OCI-LY7 (cell line): Measurements from ENCODE around the gene C4BPA. TPM values are rescaled to one million over a fixed set of nuclear protein-coding genes. Genes with fewer than 3 reads are reported as not detected.

Source experiments
- BruUV-seq: library from RNA; stranded (reverse); fragments of 400-500 nt; replicated peaks from 2 replicates; lab custom pipeline; 2021; lab: Mats Ljungman, UMichigan
- CTCF ChIA-PET: fragments of 300-600 bp; sonication (Branson Sonifier 250); formaldehyde crosslinking; loops from one replicate; lab custom pipeline; 2022; ENCODE audit warnings: antibody characterized with exemption; ENCODE audit not compliant: unreplicated experiment; lab: Charles Lee
- POLR2A ChIA-PET: fragments of 300-600 bp; sonication (Branson Sonifier 250); formaldehyde crosslinking; loops from one replicate; lab custom pipeline; 2022; ENCODE audit warnings: antibody characterized with exemption; lab: Charles Lee
- DNase-seq: peaks from one replicate; pipeline ENCODE4 v3.0.0-alpha.2; 2015; ENCODE audit warnings: low spot score
- H2AFZ ChIP-seq: fragments of 200-600 bp; sonication (generic), shearing (Covaris generic); 2 replicates; pipeline ENCODE4 v1.6.1; 2014; ENCODE audit warnings: mild to moderate bottlenecking, antibody characterized with exemption, low read length, moderate library complexity
- H3K27ac ChIP-seq: fragments of 200-600 bp; sonication (generic); 2 replicates; pipeline ENCODE4 v1.5.1; 2014; ENCODE audit warnings: mixed run types, low read depth, mild to moderate bottlenecking, moderate library complexity, low read length, inconsistent platforms; ENCODE audit not compliant: poor library complexity, severe bottlenecking
- H3K36me3 ChIP-seq: fragments of 200-600 bp; sonication (generic); 2 replicates; pipeline ENCODE4 v1.6.1; 2014; ENCODE audit warnings: mild to moderate bottlenecking, antibody characterized with exemption, low read length, moderate library complexity, mixed read lengths; ENCODE audit not compliant: insufficient read depth
- H3K4me1 ChIP-seq: fragments of 200-600 bp; sonication (generic); 2 replicates; pipeline ENCODE4 v1.5.1; 2014; ENCODE audit warnings: mild to moderate bottlenecking, low read length; ENCODE audit not compliant: insufficient read depth, poor library complexity, severe bottlenecking
- H3K4me2 ChIP-seq: fragments of 200-600 bp; sonication (generic); 2 replicates; pipeline ENCODE4 v1.6.1; 2014; ENCODE audit warnings: mild to moderate bottlenecking, low read length
- H3K4me3 ChIP-seq: fragments of 200-600 bp; sonication (generic); 2 replicates; pipeline ENCODE4 v1.5.1; 2014; ENCODE audit warnings: mild to moderate bottlenecking, low read depth, low read length; ENCODE audit not compliant: poor library complexity, severe bottlenecking
- H3K79me2 ChIP-seq: fragments of 200-600 bp; sonication (generic); 2 replicates; pipeline ENCODE4 v1.6.1; 2016; ENCODE audit warnings: low read depth, mild to moderate bottlenecking, low read length, moderate library complexity, mixed read lengths; ENCODE audit not compliant: insufficient read depth
- H3K9me2 ChIP-seq: fragments of 200-600 bp; sonication (generic); 2 replicates; pipeline ENCODE4 v1.6.1; 2016; ENCODE audit warnings: mild to moderate bottlenecking, low read length, mixed read lengths; ENCODE audit not compliant: insufficient read depth
- H3K9me3 ChIP-seq: fragments of 200-600 bp; sonication (generic); 2 replicates; pipeline ENCODE4 v1.6.1; 2014; ENCODE audit warnings: mild to moderate bottlenecking, mixed run types, low read length, mixed read lengths
- H4K20me1 ChIP-seq: fragments of 200-600 bp; sonication (generic); 2 replicates; pipeline ENCODE4 v1.6.1; 2014; ENCODE audit warnings: mild to moderate bottlenecking, antibody characterized with exemption, low read length, moderate library complexity, mixed read lengths; ENCODE audit not compliant: insufficient read depth
- EZH2phosphoT487 ChIP-seq: fragments of 200-600 bp; sonication (generic); IDR thresholded peaks from 2 replicates; pipeline ENCODE4 v1.6.1; 2018; ENCODE audit warnings: low read depth, borderline replicate concordance, mild to moderate bottlenecking, mixed run types, antibody characterized with exemption, low read length, moderate library complexity, mixed read lengths
- intact Hi-C: fragments of 100-400 bp; cut with micrococcal nuclease; formaldehyde crosslinking; loops from one replicate; pipeline ENCODE4 v1.10.0; 2022; ENCODE audit not compliant: unreplicated experiment
- total RNA-seq, 2 experiments: library from RNA; depleted of rRNA in 1 of 2; stranded (reverse); fragments of >200 nt in 1 of 2; shearing (Covaris generic) in 1 of 2; gene quantifications; 2 replicates each; pipeline ENCODE4 v1.2.3, GENCODE V29; 2014 to 2022
- TF ChIP-seq, protein P1 (sequence below): fragments of 200-600 bp; sonication (generic); conservative IDR thresholded peaks from 2 replicates; pipeline ENCODE4 v1.5.1; 2014; ENCODE audit warnings: mild to moderate bottlenecking, antibody characterized with exemption, low read length, moderate library complexity, mixed read lengths

Gene C4BPA
- total RNA-seq, 2 experiments from 2014 or later: not detected

- Histone ChIP-seq H3K9me3 (no peaks in the 10 kb centered on the region), H3K36me3 (no peaks in the 10 kb centered on the region), H3K79me2 (no peaks in the 10 kb centered on the region), H3K9me2 (no peaks in the 10 kb centered on the region), H3K4me3 (no peak overlapping the region), H3K27ac (no peak overlapping the region), H2AFZ (no peak overlapping the region), H3K4me1 (no peaks in the 10 kb centered on the region), H3K4me2 (no peak overlapping the region), H4K20me1 (no peaks in the 10 kb centered on the region)
- intact Hi-C loops: no loop called here
- no peak for DNase-seq
- ChIA-PET CTCF (no interaction called here), POLR2A (no interaction called here)
- TF ChIP-seq, protein P1, sequence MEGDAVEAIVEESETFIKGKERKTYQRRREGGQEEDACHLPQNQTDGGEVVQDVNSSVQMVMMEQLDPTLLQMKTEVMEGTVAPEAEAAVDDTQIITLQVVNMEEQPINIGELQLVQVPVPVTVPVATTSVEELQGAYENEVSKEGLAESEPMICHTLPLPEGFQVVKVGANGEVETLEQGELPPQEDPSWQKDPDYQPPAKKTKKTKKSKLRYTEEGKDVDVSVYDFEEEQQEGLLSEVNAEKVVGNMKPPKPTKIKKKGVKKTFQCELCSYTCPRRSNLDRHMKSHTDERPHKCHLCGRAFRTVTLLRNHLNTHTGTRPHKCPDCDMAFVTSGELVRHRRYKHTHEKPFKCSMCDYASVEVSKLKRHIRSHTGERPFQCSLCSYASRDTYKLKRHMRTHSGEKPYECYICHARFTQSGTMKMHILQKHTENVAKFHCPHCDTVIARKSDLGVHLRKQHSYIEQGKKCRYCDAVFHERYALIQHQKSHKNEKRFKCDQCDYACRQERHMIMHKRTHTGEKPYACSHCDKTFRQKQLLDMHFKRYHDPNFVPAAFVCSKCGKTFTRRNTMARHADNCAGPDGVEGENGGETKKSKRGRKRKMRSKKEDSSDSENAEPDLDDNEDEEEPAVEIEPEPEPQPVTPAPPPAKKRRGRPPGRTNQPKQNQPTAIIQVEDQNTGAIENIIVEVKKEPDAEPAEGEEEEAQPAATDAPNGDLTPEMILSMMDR: no peak
- BruUV-seq: no TSS peak
Observed at GRCh38 chr1:207145401-207146058, 41.5 kb downstream of the C4BPA start.

GRCh38 chr1:207151920-207152319 is 47.9 kb downstream of the C4BPA start:
- intact Hi-C loops: no loop called here
- no peaks in the 10 kb centered on the region for H3K9me3 ChIP-seq
- H3K4me2 ChIP-seq: no peak overlapping the region
- no peak overlapping the region for H3K4me3 ChIP-seq
- TF ChIP-seq, protein P1: no peak
- TF ChIP-seq EZH2phosphoT487: no peak
- H3K36me3 ChIP-seq: no peaks in the 10 kb centered on the region
- H3K4me1 ChIP-seq: no peaks in the 10 kb centered on the region
- ChIA-PET CTCF (interaction anchor here (0.6 kb wide), 1 partner anchor 269 kb away, joined by 3 read pairs; no protein-coding TSS in a partner anchor), POLR2A (interaction anchor here (0.8 kb wide), 1 partner anchor 41 kb away, joined by 3 read pairs; no protein-coding TSS in a partner anchor)
- no peaks in the 10 kb centered on the region for H3K79me2 ChIP-seq
- H3K27ac ChIP-seq: no peak overlapping the region
- no peaks in the 10 kb centered on the region for H4K20me1 ChIP-seq
- no peak for DNase-seq
- H3K9me2 ChIP-seq: no peaks in the 10 kb centered on the region
- no peak overlapping the region for H2AFZ ChIP-seq
- no TSS peak for BruUV-seq

DNA sequence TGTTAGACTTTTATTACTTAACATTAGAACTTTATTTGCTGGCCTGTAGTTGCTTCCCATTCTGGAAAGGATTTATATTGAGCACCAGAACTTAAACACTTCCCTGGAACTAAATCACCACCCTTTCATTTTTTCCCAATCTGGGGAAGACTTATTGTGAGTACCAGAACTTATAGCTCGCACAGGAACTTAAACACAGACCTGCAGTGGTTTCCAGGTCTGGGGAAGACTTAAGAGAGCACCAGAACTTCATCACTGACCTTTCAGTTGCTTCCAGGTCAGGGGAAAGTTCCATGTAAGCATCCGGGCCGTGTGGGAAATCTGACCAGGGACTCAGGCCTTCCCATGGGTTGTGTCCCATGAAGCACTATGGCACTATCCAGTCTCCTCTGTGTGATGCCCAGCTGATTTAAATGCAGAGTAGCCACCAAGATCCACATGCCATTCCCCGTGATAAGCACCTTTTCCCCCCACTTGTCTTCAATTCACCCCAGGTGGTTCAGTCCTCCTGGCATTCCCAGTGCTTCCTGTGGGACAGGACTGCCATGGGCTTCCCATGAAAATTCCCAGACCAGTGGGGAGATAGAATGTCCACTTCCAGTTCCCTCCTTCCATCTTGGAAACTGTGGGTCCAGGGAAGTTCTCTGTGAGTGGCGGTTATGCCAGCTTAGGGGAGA is 48.9 kb downstream of the C4BPA start:
- H3K4me1 ChIP-seq: no peaks in the 10 kb centered on the region

More for the DNA sequence above, 48.9 kb downstream of the C4BPA start:
- no peak for TF ChIP-seq EZH2phosphoT487
- TF ChIP-seq, protein P1: no peak
- no peak overlapping the region for H3K4me2 ChIP-seq
- H2AFZ ChIP-seq: no peak overlapping the region
- H4K20me1 ChIP-seq: no peaks in the 10 kb centered on the region
- no peaks in the 10 kb centered on the region for H3K9me2 ChIP-seq
- intact Hi-C loops: no loop called here
- DNase-seq: no peak
- no peak overlapping the region for H3K27ac ChIP-seq
- ChIA-PET POLR2A (interaction anchor here (0.6 to 0.7 kb wide), 3 partner anchors 73 to 497 kb away, joined by 3 read pairs; no protein-coding TSS in a partner anchor), CTCF (no interaction called here)
- H3K79me2 ChIP-seq: no peaks in the 10 kb centered on the region
- no peaks in the 10 kb centered on the region for H3K36me3 ChIP-seq
- H3K9me3 ChIP-seq: no peaks in the 10 kb centered on the region
- no peak overlapping the region for H3K4me3 ChIP-seq
- no TSS peak for BruUV-seq
